Amniotic stem cell (primary cell): ENCODE results near the gene DUSP1.

Experiments
- DNase-seq: peaks from one replicate; lab custom pipeline; 2025; lab: John Stamatoyannopoulos, UW

DUSP1 gene

GRCh38 chr5:172724242-172725183 lies 46.5 kb downstream of the DUSP1 start:
- DNase-seq, result no peak

- DNase-seq, result no peak
Measured at GRCh38 chr5:172723508-172723907, 47.5 kb downstream of the DUSP1 start.

GRCh38 chr5:172722327-172722815 lies 48.6 kb downstream of the DUSP1 start:
- DNase-seq, result no peak

- DNase-seq, result no peak
Measured at GRCh38 chr5:172721455-172722326, 49.3 kb downstream of the DUSP1 start.

GRCh38 chr5:172720655-172721054 lies 50.3 kb downstream of the DUSP1 start:
- DNase-seq, result no peak

- DNase-seq, result no peak
Measured at GRCh38 chr5:172719211-172719610, 51.8 kb downstream of the DUSP1 start.

- DNase-seq, result no peak
Measured at GRCh38 chr5:172718527-172719114, 52.4 kb downstream of the DUSP1 start.
